ENCODE data around the gene ZSWIM6.

- TF ChIP-seq SUZ12 (IDR thresholded peaks at IDR 0.05), result no peak
- no peak for TF ChIP-seq HDGF (IDR thresholded peaks at IDR 0.05; ENCODE audit: borderline replicate concordance)
- no peak for TF ChIP-seq ARNT (IDR thresholded peaks at IDR 0.05)
- no peak for TF ChIP-seq LEF1 (IDR thresholded peaks at IDR 0.05; ENCODE audit: borderline replicate concordance)
- no peak for TF ChIP-seq PKNOX1 (IDR thresholded peaks at IDR 0.05)
- no peak for TF ChIP-seq FOXK2 (IDR thresholded peaks at IDR 0.05)
- TF ChIP-seq SP1 (IDR thresholded peaks at IDR 0.05), result no peak
- no peak for TF ChIP-seq ZNF384 (IDR thresholded peaks at IDR 0.05)
- no peak for TF ChIP-seq FOXM1 (IDR thresholded peaks at IDR 0.05; ENCODE audit: borderline replicate concordance)
- no peak for TF ChIP-seq NFRKB (IDR thresholded peaks at IDR 0.05)
- TF ChIP-seq BHLHE40 (IDR thresholded peaks at IDR 0.05; ENCODE audit: borderline replicate concordance), result no peak
- TF ChIP-seq FOXA1 (IDR thresholded peaks at IDR 0.05), result no peak
- TF ChIP-seq TARDBP (IDR thresholded peaks at IDR 0.05), result no peak
- no peak for TF ChIP-seq ELF4 (IDR thresholded peaks at IDR 0.05)
Observed at GRCh38 chr5:61576556-61576955, 244.5 kb downstream of the ZSWIM6 start.
